Pancreas (tissue), 10 donors: ENCODE results near the gene NFYC. TPM values are rescaled to one million over a fixed set of nuclear protein-coding genes. Genes with fewer than 3 reads are reported as not detected.

ENCODE experiments used
- ATAC-seq, 4 donors: fragments of 200-7000 bp; cut with Tn5 transposase; one replicate each; pipeline versions ENCODE4 v1.8.0 to v1.9.1; 2020; ENCODE audit warnings: mild to moderate bottlenecking in 4 of 4, moderate library complexity in 4 of 4
- DNase-seq, 6 donors: peaks; one replicate each; pipeline ENCODE4 v3.0.0-alpha.2; 2020
- FAIRE-seq: peaks from 2 replicates; lab custom pipeline; 2012; peaks lifted over from hg19 to GRCh38; lab: Jason Lieb, UNC
- H3K27ac ChIP-seq, 4 donors: fragments of 200-600 bp; sonication (generic); 1 replicate in 3 of 4; 2 replicates in 1 of 4; pipeline versions ENCODE4 v1.5.0 to v1.8.0; 2020
- H3K27me3 ChIP-seq, 4 donors: fragments of 200-600 bp; one replicate each; pipeline ENCODE4 v1.8.0; 2021
- H3K36me3 ChIP-seq, 3 donors: fragments of 200-600 bp; sonication (generic) in 1 of 3; one replicate each; pipeline versions ENCODE4 v1.5.0 to v1.8.0; 2020 to 2021
- H3K4me1 ChIP-seq, 3 donors: fragments of 200-600 bp; one replicate each; pipeline ENCODE4 v1.8.0; 2021
- H3K4me3 ChIP-seq, 4 donors: fragments of 200-600 bp; sonication (generic) in 2 of 4; one replicate each; pipeline versions ENCODE4 v1.5.0 to v1.8.0; 2020 to 2021
- H3K9me3 ChIP-seq, 4 donors: fragments of 200-600 bp; one replicate each; pipeline ENCODE4 v1.8.0; 2021
- WGBS, 2 donors: extraction: QIAGEN DNeasy Blood & Tissue Kit; methylation state at CpG; one replicate each; pipeline ENCODE4 v1.1.7; 2013; 5-methylcytosine and 5-hydroxymethylcytosine counted together
- intact Hi-C, 3 donors: fragments of 100-400 bp; cut with DNase I; formaldehyde crosslinking; loops; one replicate each; pipeline versions ENCODE4 v1.11.1 to v1.14.2; 2022
- microRNA-seq, 2 donors: library from miRNA; unstranded; fragments of <30 nt; microRNA quantifications; one replicate each; pipeline versions ENCODE4 to v1.1.0, GENCODE V29; 2019 to 2020
- polyA plus RNA-seq, 2 donors: library from polyadenylated mRNA; stranded (reverse); fragments of 200-250 nt; gene quantifications; one replicate each; pipeline ENCODE4 v1.2.3, GENCODE V29; 2013
- total RNA-seq, 6 donors: library from RNA; stranded (reverse); fragmentation: NEBNext Ultra II Directional in 4 of 6; extraction: Animal tissue kit (Norgen Biotek cat#: 25700) in 4 of 6; gene quantifications; one replicate each; pipeline versions ENCODE4 v1.2.1 to v1.2.4, GENCODE V29; 2021 to 2023
- TF ChIP-seq, protein P1 (sequence below), 4 donors: fragments of 200-600 bp; sonication (generic) in 3 of 4; IDR thresholded peaks; one replicate each; pipeline versions ENCODE4 v1.5.0 to v1.8.0; 2021; ENCODE audit warnings: antibody characterized with exemption in 4 of 4
- donor health status: healthy with polysubstance abuse.
- donor health status: DM: no; HTN: no; CAD: no; lungs with moderate emphysema.
- donor health status: DM: no; HTN: no; CAD: no.
- donor health status: control.
- donor health status: control.
- donor health status: Bipolar disorder and iron deficiency.
- donor health status: DM: yes; HTN: yes; CAD: no.
- donor health status: DM: no; HTN: no; CAD: no.
- donor health status: DM: no; HTN: no; CAD: no.
- donor health status: DM: yes; HTN: yes; CAD: no.

Gene NFYC
- total and polyA plus RNA-seq, 8 donors, result 21.3 to 39.6 (median 28.2) TPM

DNA sequence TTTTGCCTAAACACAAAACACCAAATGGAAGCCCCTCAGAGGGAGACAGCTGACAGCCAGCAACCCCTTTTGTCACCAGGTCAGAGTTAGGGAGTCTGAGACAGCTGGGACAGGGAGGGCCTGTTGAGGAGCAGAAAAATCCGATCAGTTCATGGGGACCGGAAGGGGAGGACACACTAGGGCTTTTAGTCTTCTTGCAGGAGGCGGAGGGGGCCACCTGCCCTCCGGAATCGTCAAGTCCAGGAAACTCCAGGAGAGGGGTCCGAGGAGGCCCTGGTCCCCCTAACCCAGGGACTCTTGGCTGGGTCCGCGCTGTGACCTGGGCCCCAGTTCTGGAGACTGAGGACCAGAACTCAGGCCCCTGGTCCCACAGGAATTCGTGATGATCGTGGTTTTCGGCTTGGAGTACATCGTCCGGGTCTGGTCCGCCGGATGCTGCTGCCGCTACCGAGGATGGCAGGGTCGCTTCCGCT lies 126.3 kb downstream of the NFYC start:
- no peaks in the 10 kb centered on the region for H3K36me3 ChIP-seq
- H3K4me1 ChIP-seq, result no peaks in the 10 kb centered on the region
- H3K4me3 ChIP-seq, result peak overlapping the region in 1 of 4 donors; percentile 38
- 63 to 75% methylated on average over 18 to 19 of the region's 19 CpGs for WGBS, 2 donors
- H3K27me3 ChIP-seq, result no peaks in the 10 kb centered on the region
- H3K9me3 ChIP-seq, result no peaks in the 10 kb centered on the region
- TF ChIP-seq, protein P1, sequence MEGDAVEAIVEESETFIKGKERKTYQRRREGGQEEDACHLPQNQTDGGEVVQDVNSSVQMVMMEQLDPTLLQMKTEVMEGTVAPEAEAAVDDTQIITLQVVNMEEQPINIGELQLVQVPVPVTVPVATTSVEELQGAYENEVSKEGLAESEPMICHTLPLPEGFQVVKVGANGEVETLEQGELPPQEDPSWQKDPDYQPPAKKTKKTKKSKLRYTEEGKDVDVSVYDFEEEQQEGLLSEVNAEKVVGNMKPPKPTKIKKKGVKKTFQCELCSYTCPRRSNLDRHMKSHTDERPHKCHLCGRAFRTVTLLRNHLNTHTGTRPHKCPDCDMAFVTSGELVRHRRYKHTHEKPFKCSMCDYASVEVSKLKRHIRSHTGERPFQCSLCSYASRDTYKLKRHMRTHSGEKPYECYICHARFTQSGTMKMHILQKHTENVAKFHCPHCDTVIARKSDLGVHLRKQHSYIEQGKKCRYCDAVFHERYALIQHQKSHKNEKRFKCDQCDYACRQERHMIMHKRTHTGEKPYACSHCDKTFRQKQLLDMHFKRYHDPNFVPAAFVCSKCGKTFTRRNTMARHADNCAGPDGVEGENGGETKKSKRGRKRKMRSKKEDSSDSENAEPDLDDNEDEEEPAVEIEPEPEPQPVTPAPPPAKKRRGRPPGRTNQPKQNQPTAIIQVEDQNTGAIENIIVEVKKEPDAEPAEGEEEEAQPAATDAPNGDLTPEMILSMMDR (IDR thresholded peaks at IDR 0.05), result no peak
- ATAC-seq, result no peak
- DNase-seq, result no peak
- H3K27ac ChIP-seq, result no peak overlapping the region
- no peak for FAIRE-seq
- intact Hi-C loops, result no loop called here

DNA sequence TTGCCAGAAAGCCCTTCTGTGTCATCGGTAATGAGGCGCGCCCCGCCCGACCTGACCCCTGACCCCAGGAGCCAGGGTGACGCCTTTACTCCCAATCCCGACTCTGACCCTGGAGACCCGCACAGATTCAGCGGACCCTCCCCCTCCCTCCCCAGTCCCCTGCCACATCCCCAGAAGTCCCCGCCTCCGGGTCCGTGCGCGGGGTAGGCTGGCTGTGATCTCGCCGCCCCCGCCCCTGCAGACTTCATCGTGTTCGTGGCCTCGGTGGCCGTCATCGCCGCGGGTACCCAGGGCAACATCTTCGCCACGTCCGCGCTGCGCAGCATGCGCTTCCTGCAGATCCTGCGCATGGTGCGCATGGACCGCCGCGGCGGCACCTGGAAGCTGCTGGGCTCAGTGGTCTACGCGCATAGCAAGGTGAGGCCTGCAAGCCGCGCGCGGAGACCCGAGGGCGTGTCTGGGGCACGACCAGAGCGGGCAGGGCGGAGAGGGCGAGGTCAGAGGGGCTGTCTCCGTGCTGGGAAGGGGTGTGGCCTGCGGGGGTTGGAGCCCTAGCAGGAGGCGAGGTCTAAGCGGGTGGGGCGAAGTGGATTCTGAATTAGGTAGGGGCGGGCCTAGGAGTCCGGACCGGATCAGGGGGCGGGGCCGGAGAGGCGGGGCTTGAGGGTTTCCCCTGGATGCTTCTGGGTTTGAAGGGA lies 126.9 kb downstream of the NFYC start:
- DNase-seq (peak in 5 of 6 donors; percentile 56 to 77 (median 62)), FAIRE-seq (no peak), ATAC-seq (peak; percentile 53 to 90 (median 78))
- Histone ChIP-seq H3K9me3 (no peaks in the 10 kb centered on the region), H3K27ac (no peak overlapping the region), H3K4me1 (no peaks in the 10 kb centered on the region), H3K36me3 (no peaks in the 10 kb centered on the region), H3K27me3 (no peaks in the 10 kb centered on the region), H3K4me3 (peak overlapping the region in 2 of 4 donors; percentile 13 to 38)
- TF ChIP-seq, protein P1 (IDR thresholded peaks at IDR 0.05), result no peak
- intact Hi-C loops, result no loop called here
- WGBS, 2 donors, result 17% methylated on average over 53 to 59 of the region's 59 CpGs

DNA sequence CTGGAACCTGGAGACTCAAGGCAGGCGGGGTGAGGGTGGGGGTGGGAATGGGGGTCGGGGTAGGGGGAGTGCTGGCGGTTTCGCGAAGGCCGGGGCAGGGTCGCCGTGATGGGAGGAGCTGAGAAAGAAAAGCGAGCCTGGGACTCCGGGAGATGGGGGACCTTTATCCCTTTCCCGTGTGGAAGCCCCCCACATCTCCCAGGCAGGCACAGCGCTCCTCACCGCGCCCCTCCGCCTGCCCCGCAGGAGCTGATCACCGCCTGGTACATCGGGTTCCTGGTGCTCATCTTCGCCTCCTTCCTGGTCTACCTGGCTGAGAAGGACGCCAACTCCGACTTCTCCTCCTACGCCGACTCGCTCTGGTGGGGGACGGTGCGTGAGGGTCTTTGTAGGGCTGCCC lies 127.6 kb downstream of the NFYC start:
- 65 to 74% methylated on average over 25 to 26 of the region's 26 CpGs for whole genome bisulfite sequencing, 2 donors
- no peak for ATAC-seq
- DNase-seq, result no peak
- intact Hi-C loops, result no loop called here
- no peak for FAIRE-seq
- H3K4me1 ChIP-seq, result no peaks in the 10 kb centered on the region
- no peaks in the 10 kb centered on the region for H3K36me3 ChIP-seq
- H3K9me3 ChIP-seq, result no peaks in the 10 kb centered on the region
- no peak overlapping the region for H3K27ac ChIP-seq
- no peaks in the 10 kb centered on the region for H3K27me3 ChIP-seq
- H3K4me3 ChIP-seq, result no peak overlapping the region
- TF ChIP-seq, protein P1 (IDR thresholded peaks at IDR 0.05), result no peak

DNA sequence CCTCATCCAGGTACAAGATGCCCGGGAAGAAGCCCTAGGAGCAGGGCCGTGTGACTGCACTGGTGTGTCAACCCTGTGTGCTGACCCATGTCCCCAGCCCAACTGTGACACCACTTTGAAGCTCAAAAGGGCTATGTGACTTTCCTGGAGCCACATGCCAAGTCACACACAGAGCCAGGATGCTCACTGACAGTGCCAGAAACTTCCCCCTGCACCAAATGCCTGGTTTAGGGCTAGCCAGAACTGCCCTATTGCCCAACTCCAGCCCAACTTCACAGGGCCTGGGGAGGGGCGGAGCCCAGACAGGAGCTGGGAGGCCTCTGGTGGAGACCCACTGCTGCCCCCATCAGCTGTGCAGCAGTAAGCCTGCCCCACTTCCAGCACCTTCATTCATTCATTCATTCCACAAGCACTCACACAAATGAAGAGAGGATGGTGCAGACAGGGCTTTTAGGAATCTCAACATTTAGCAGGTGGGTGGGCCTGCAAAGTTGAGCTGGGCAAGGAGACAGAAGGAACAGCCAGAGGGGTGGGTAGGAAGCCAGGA lies 128.8 kb downstream of the NFYC start:
- DNase-seq (no peak), FAIRE-seq (no peak), ATAC-seq (peak in 1 of 4 donors; percentile 8)
- Histone ChIP-seq H3K4me1 (no peaks in the 10 kb centered on the region), H3K4me3 (no peak overlapping the region), H3K36me3 (no peaks in the 10 kb centered on the region), H3K27me3 (no peaks in the 10 kb centered on the region), H3K9me3 (no peaks in the 10 kb centered on the region), H3K27ac (peak overlapping the region in 3 of 4 donors; percentile 13 to 68 (median 57))
- WGBS, 2 donors, result 76 to 80% methylated on average over 3 of the region's 3 CpGs
- TF ChIP-seq, protein P1 (IDR thresholded peaks at IDR 0.05), result no peak
- intact Hi-C loops, result no loop called here

Small RNA genes lying within 50 kb of the gene (microRNA-seq; reads per million reads assigned to microRNA genes)
- 27.8 to 51.2 reads per million in 2 donors for gene MIR30C1
- gene MIR30E, result 4,250 to 6,214 reads per million in 2 donors

Other genes starting within 250 kb of the NFYC start
- 1 to 10 TPM; 1.0 to 2.4 (median 2.1) TPM for gene ZFP69B, start 241.2 kb upstream of the NFYC start, total RNA-seq
- under 1 TPM; 0.85 to 0.95 TPM for gene ZFP69B, start 241.2 kb upstream of the NFYC start, polyA plus RNA-seq
- 1 to 10 TPM; 1.2 to 2.5 (median 1.4) TPM for gene ZFP69, start 214.4 kb upstream of the NFYC start, total RNA-seq
- 1 to 10 TPM; 2.2 to 2.8 TPM for gene ZFP69, start 214.4 kb upstream of the NFYC start, polyA plus RNA-seq
- 1 to 10 TPM; 1.9 to 4.5 (median 2.6) TPM for gene EXO5, start 182.9 kb upstream of the NFYC start, total RNA-seq
- 1 to 10 TPM; 3.2 to 6.1 TPM for gene EXO5, start 182.9 kb upstream of the NFYC start, polyA plus RNA-seq
- gene ZNF684, start 160.1 kb upstream of the NFYC start, total RNA-seq, result 1 to 10 TPM; 1.6 to 4.1 (median 2.9) TPM
- 1 to 10 TPM; 2.3 to 5.3 TPM for gene ZNF684, start 160.1 kb upstream of the NFYC start, polyA plus RNA-seq
- 1 to 10 TPM in 1 of 6 donors, under 1 TPM in 5; 0.55 to 2.7 (median 0.77) TPM for gene RIMS3, start 26.0 kb upstream of the NFYC start, total RNA-seq
- gene RIMS3, start 26.0 kb upstream of the NFYC start, polyA plus RNA-seq, result under 1 TPM; 0.49 to 0.54 TPM
- gene KCNQ4, start 92.1 kb downstream of the NFYC start, total RNA-seq, result 1 to 10 TPM in 3 of 6 donors, under 1 TPM in 3; 0.35 to 1.7 (median 0.93) TPM
- 1 to 10 TPM; 4.1 to 6.5 TPM for gene KCNQ4, start 92.1 kb downstream of the NFYC start, polyA plus RNA-seq
- gene CITED4, start 170.7 kb downstream of the NFYC start, total RNA-seq, result 10 to 100 TPM; 41.1 to 81.2 (median 51.1) TPM
- gene CITED4, start 170.7 kb downstream of the NFYC start, polyA plus RNA-seq, result 10 to 100 TPM; 47.8 to 63.3 TPM